Measurements from ENCODE around the gene SERPINB12. TPM values are rescaled to one million over a fixed set of nuclear protein-coding genes. Genes with fewer than 3 reads are reported as not detected.

SERPINB12 gene
- total RNA-seq, 1 donor from 2014 or later: not detected

GRCh38 chr18:63592471-63592870, 50.3 kb downstream of the SERPINB12 start:
- Mint-ChIP-seq H3K9me3 (ENCODE audit: unreplicated experiment) (peaks cover 2% of the 10 kb centered on the region), H3K4me3 (ENCODE audit: unreplicated experiment) (no peak overlapping the region), H3K36me3 (ENCODE audit: low read depth, unreplicated experiment) (peaks cover 4% of the 10 kb centered on the region), H3K4me1 (ENCODE audit: low read depth, unreplicated experiment) (no peaks in the 10 kb centered on the region), H3K27me3 (ENCODE audit: low read depth, unreplicated experiment) (no peaks in the 10 kb centered on the region), H3K27ac (ENCODE audit: unreplicated experiment) (no peak overlapping the region)
- Histone ChIP-seq H3K36me3 (ENCODE audit: insufficient read depth, low read length) (no peaks in the 10 kb centered on the region), H3K27ac (ENCODE audit: low read depth, low read length) (no peak overlapping the region), H3K9me3 (ENCODE audit: insufficient read depth, low read depth, low read length) (no peaks in the 10 kb centered on the region), H2AFZ (ENCODE audit: low read depth, low read length) (no peak overlapping the region), H3K27me3 (ENCODE audit: insufficient read depth, low read length) (no peaks in the 10 kb centered on the region), H3K4me3 (ENCODE audit: insufficient read depth, low read depth, low read length) (no peak overlapping the region), H3K4me2 (ENCODE audit: low read length) (no peak overlapping the region), H3K79me2 (ENCODE audit: insufficient read depth, low read length) (no peaks in the 10 kb centered on the region), H3K4me1 (ENCODE audit: insufficient read depth, low read length) (no peaks in the 10 kb centered on the region), H4K20me1 (ENCODE audit: insufficient read depth, low read length) (no peaks in the 10 kb centered on the region), H3K9ac (ENCODE audit: low read length) (no peak overlapping the region)
- no peak for TF ChIP-seq EZH2 (IDR thresholded peaks at IDR 0.05; ENCODE audit: insufficient read depth, low read length)
- TF ChIP-seq CTCF (IDR thresholded peaks at IDR 0.05; ENCODE audit: insufficient read depth, low read depth, low read length): no peak
- FAIRE-seq (no peak), DNase-seq (ENCODE audit: low read depth) (no peak)

- no peaks in the 10 kb centered on the region for H3K27me3 Mint-ChIP-seq (ENCODE audit: low read depth, unreplicated experiment)
- no peak overlapping the region for H3K27ac Mint-ChIP-seq (ENCODE audit: unreplicated experiment)
- no peak overlapping the region for H3K4me2 ChIP-seq (ENCODE audit: low read length)
- H3K9ac ChIP-seq (ENCODE audit: low read length): no peak overlapping the region
- no peak for TF ChIP-seq CTCF (IDR thresholded peaks at IDR 0.05; ENCODE audit: insufficient read depth, low read depth, low read length)
- TF ChIP-seq EZH2 (IDR thresholded peaks at IDR 0.05; ENCODE audit: insufficient read depth, low read length): no peak
- no peaks in the 10 kb centered on the region for H3K36me3 ChIP-seq (ENCODE audit: insufficient read depth, low read length)
- no peak overlapping the region for H3K4me3 Mint-ChIP-seq (ENCODE audit: unreplicated experiment)
- no peaks in the 10 kb centered on the region for H3K36me3 Mint-ChIP-seq (ENCODE audit: low read depth, unreplicated experiment)
- H3K79me2 ChIP-seq (ENCODE audit: insufficient read depth, low read length): no peaks in the 10 kb centered on the region
- H4K20me1 ChIP-seq (ENCODE audit: insufficient read depth, low read length): no peaks in the 10 kb centered on the region
- no peaks in the 10 kb centered on the region for H3K9me3 ChIP-seq (ENCODE audit: insufficient read depth, low read depth, low read length)
- DNase-seq (ENCODE audit: low read depth) (no peak), FAIRE-seq (no peak)
- no peaks in the 10 kb centered on the region for H3K4me1 ChIP-seq (ENCODE audit: insufficient read depth, low read length)
- H3K4me1 Mint-ChIP-seq (ENCODE audit: low read depth, unreplicated experiment): no peaks in the 10 kb centered on the region
- H3K9me3 Mint-ChIP-seq (ENCODE audit: unreplicated experiment): no peaks in the 10 kb centered on the region
- H2AFZ ChIP-seq (ENCODE audit: low read depth, low read length): no peak overlapping the region
- no peak overlapping the region for H3K27ac ChIP-seq (ENCODE audit: low read depth, low read length)
- no peak overlapping the region for H3K4me3 ChIP-seq (ENCODE audit: insufficient read depth, low read depth, low read length)
- H3K27me3 ChIP-seq (ENCODE audit: insufficient read depth, low read length): no peaks in the 10 kb centered on the region
Measured at GRCh38 chr18:63596964-63597363, 54.8 kb downstream of the SERPINB12 start.

- Histone ChIP-seq H3K4me3 (ENCODE audit: insufficient read depth, low read depth, low read length) (no peak overlapping the region), H3K4me2 (ENCODE audit: low read length) (no peak overlapping the region), H3K79me2 (ENCODE audit: insufficient read depth, low read length) (no peaks in the 10 kb centered on the region), H3K9ac (ENCODE audit: low read length) (no peak overlapping the region), H3K4me1 (ENCODE audit: insufficient read depth, low read length) (no peaks in the 10 kb centered on the region), H3K36me3 (ENCODE audit: insufficient read depth, low read length) (no peaks in the 10 kb centered on the region), H2AFZ (ENCODE audit: low read depth, low read length) (no peak overlapping the region), H3K9me3 (ENCODE audit: insufficient read depth, low read depth, low read length) (no peaks in the 10 kb centered on the region), H4K20me1 (ENCODE audit: insufficient read depth, low read length) (no peaks in the 10 kb centered on the region), H3K27ac (ENCODE audit: low read depth, low read length) (no peak overlapping the region), H3K27me3 (ENCODE audit: insufficient read depth, low read length) (no peaks in the 10 kb centered on the region)
- Mint-ChIP-seq H3K4me3 (ENCODE audit: unreplicated experiment) (no peak overlapping the region), H3K27ac (ENCODE audit: unreplicated experiment) (no peak overlapping the region), H3K36me3 (ENCODE audit: low read depth, unreplicated experiment) (no peaks in the 10 kb centered on the region), H3K4me1 (ENCODE audit: low read depth, unreplicated experiment) (peaks cover 10% of the 10 kb centered on the region), H3K9me3 (ENCODE audit: unreplicated experiment) (no peaks in the 10 kb centered on the region), H3K27me3 (ENCODE audit: low read depth, unreplicated experiment) (no peaks in the 10 kb centered on the region)
- no peak for DNase-seq (ENCODE audit: low read depth)
- FAIRE-seq: no peak
- TF ChIP-seq EZH2 (IDR thresholded peaks at IDR 0.05; ENCODE audit: insufficient read depth, low read length) (no peak), CTCF (IDR thresholded peaks at IDR 0.05; ENCODE audit: insufficient read depth, low read depth, low read length) (no peak)
Measured at GRCh38 chr18:63603355-63603754, 61.2 kb downstream of the SERPINB12 start.

Measured in astrocyte (in vitro differentiated cells and primary cell).